ENCODE measurements around the gene NYAP2. TPM values are rescaled to one million over a fixed set of nuclear protein-coding genes. Genes with fewer than 3 reads are reported as not detected.

NYAP2 gene
- total and polyA plus RNA-seq, 5 experiments from 2014 or later: 0.05 TPM; not detected in 4

DNA sequence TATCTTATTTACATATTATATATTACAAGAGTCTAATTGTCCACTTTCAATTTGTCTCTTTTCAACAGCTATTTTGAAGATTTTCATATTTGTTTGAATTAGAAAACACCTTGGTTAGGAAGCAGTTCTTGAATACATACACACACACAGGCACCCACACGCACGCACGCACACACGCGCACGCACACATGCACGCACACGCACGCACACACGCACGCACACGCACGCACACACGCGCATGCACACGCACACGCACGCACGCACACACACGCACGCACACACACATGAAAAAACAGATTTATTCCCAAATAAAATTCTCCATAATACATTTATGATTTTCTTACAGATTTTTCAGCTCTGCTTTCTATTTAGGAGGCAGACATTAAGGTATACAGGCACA, 220.7 kb downstream of the NYAP2 start:
- no peaks in the 10 kb centered on the region for H3K4me1 Mint-ChIP-seq
- H3K9me3 Mint-ChIP-seq: no peaks in the 10 kb centered on the region

DNA sequence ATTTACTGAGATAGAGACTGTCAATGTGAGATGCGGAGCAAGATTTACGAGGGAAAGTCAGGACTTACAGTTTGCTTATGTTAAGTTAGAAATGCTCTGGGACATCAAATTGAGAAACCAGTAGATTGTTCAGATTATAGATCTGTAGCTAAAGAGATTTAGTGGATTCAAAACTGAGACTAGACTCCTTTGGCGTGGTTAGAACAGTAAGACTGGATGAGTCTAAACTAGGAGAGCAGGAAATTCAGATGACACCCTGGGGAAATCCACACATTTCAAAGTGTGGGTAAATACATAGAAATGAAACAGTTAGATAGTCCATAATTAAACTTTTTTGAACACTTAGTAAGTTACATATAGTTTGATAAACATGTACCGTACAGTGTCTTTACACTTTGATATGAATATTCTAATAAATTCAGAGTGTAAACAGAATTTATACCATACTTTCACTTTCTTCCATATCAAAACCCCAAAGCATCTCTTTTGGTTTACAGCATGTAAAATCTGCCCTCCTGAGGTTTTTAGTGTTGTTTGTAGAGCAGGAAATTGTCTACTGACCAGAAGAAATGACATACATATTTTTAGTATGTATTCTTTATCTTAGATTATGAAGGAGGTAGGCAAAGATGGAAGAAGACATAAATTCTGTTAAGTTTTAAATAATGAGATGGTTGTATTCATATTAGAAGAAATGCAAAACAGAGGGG, 231.5 kb downstream of the NYAP2 start:
- Mint-ChIP-seq H3K27ac (no peak overlapping the region), H3K4me1 (peaks cover 0 to 5% (median 1%) of the 10 kb centered on the region in 4 donors), H3K4me3 (no peak overlapping the region), H3K36me3 (no peaks in the 10 kb centered on the region), H3K27me3 (peaks cover 0 to 13% (median 7%) of the 10 kb centered on the region in 5 donors), H3K9me3 (no peaks in the 10 kb centered on the region)
- POLR2A ChIA-PET: no interaction called here
- ATAC-seq (no peak), DNase-seq (no peak)

More for the DNA sequence above, 220.7 kb downstream of the NYAP2 start:
- DNase-seq (no peak), ATAC-seq (no peak)
- peaks cover 0 to 9% (median 4%) of the 10 kb centered on the region in 5 donors for H3K27me3 Mint-ChIP-seq
- H3K36me3 Mint-ChIP-seq: no peaks in the 10 kb centered on the region
- H3K4me3 Mint-ChIP-seq: no peak overlapping the region
- POLR2A ChIA-PET: no interaction called here
- H3K27ac Mint-ChIP-seq: no peak overlapping the region

DNA sequence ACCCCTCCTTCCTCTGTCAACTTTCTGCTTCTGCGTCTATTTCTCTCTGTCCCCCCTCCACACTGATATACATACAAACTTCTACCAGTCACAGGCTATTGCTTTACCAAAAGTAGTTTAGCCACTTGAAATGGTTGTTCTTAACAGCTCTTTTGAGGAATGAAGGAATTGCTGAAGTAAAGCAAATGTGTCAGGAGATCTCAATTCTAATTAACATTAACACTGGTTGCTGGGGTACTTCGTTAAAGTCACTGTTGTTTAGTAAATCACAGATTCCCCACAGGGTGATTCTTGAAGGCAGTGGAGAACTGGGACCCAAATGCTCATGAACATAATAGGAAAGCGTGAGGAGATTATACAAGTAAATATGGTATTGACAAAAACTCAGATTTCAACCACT, 232.8 kb downstream of the NYAP2 start:
- ATAC-seq: no peak
- Mint-ChIP-seq H3K27me3 (peaks cover 0 to 13% (median 9%) of the 10 kb centered on the region in 5 donors), H3K9me3 (no peaks in the 10 kb centered on the region), H3K4me1 (peaks cover 0 to 9% (median 1%) of the 10 kb centered on the region in 4 donors), H3K27ac (no peak overlapping the region), H3K36me3 (no peaks in the 10 kb centered on the region), H3K4me3 (no peak overlapping the region)
- DNase-seq: no peak
- POLR2A ChIA-PET: no interaction called here

DNA sequence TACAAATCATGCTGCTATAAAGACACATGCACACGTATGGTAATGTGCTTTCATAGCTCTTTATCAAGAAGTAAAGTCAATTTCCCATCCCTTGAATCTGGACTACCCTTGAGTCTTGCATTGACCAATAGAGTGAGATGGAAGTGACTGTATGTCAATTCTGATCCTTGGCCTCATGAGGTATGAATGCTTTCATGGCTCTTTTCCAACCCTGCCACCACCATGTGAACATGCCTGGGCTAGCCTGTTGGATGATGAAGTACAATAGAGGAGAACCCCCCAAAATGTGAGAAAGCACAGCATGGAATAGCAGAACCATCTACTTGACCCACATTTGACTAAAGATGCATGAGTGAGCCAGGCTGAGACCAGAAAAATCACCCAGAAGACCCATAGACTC, 237.0 kb downstream of the NYAP2 start:
- Mint-ChIP-seq H3K27ac (no peak overlapping the region), H3K36me3 (no peaks in the 10 kb centered on the region), H3K9me3 (no peaks in the 10 kb centered on the region), H3K27me3 (peaks cover 0 to 12% (median 9%) of the 10 kb centered on the region in 5 donors), H3K4me1 (peaks cover 0 to 4% (median 0%) of the 10 kb centered on the region in 4 donors), H3K4me3 (no peak overlapping the region)
- no peak for DNase-seq
- POLR2A ChIA-PET: no interaction called here
- no peak for ATAC-seq

DNA sequence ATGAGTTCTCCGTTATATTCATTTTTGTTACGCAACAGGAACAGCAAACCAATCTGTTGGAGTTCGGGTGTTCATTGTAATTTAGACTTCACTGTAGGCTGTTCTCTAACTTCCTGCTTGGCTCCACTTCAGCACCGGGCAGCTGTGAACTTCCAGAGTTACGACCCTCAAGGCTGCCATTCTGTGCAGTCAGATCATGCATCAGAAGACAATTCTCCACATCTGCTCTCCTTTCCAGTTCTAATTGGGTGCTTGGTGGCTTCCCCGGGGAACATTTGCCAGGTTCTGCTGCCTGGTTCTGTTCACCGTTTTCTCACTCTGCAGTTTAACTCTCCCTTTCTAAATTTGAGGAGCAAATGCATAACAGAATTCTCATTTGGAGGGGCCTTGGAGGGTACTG, 237.7 kb downstream of the NYAP2 start:
- Mint-ChIP-seq H3K27ac (no peak overlapping the region), H3K4me1 (peaks cover 0 to 4% (median 0%) of the 10 kb centered on the region in 4 donors), H3K4me3 (no peak overlapping the region), H3K9me3 (no peaks in the 10 kb centered on the region), H3K27me3 (peaks cover 0 to 8% (median 5%) of the 10 kb centered on the region in 5 donors), H3K36me3 (no peaks in the 10 kb centered on the region)
- POLR2A ChIA-PET: no interaction called here
- ATAC-seq (no peak), DNase-seq (no peak)

DNA sequence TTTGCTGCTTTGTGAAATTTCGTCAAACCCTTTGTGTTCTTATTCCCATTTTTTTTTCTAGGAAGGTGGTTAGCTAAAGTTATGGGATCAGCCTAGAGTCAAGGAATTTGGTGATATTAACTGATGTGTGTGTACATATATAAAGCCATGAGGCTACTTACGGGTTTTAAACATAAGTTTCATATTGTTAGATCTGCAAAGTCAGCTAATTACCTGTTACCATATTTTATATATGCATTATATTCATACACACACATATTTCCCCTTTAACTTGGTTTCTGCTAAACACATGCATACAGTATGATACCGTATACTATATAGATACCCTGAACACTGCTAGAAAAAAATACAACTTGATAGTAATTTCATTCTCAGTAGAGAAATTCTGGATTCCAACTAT, 241.0 kb downstream of the NYAP2 start:
- DNase-seq (no peak), ATAC-seq (no peak)
- POLR2A ChIA-PET: no interaction called here
- Mint-ChIP-seq H3K4me1 (peaks cover 0 to 4% (median 0%) of the 10 kb centered on the region in 4 donors), H3K36me3 (peaks cover 0 to 5% (median 0%) of the 10 kb centered on the region in 3 donors), H3K9me3 (peaks cover 0 to 9% (median 2%) of the 10 kb centered on the region in 9 donors), H3K27ac (no peak overlapping the region), H3K4me3 (no peak overlapping the region), H3K27me3 (peaks cover 0 to 8% (median 4%) of the 10 kb centered on the region in 5 donors)

DNA sequence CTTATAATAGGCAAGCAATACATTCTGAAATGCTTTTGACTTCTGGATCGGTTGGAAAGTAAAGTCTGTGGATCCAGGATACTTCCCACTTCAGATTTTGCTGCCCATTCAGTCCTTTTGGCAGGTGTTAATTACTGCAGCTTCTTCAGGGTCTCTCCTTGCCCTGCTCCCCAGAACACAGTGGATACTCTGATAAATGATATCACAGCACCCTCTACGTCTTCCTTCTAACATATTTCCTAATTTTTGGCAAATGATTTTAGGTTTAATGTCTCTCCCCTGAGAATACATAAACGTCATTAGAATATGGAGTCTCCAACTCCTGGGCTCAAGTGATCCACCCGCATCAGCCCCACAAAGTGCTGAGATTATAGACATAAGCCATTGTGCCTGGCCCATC, 249.8 kb downstream of the NYAP2 start:
- Mint-ChIP-seq H3K4me1 (no peaks in the 10 kb centered on the region), H3K27ac (no peak overlapping the region), H3K4me3 (no peak overlapping the region), H3K36me3 (peaks cover 0 to 7% (median 0%) of the 10 kb centered on the region in 3 donors), H3K9me3 (peaks cover 0 to 10% (median 2%) of the 10 kb centered on the region in 9 donors), H3K27me3 (peaks cover 5 to 16% (median 10%) of the 10 kb centered on the region in 5 donors)
- DNase-seq (no peak), ATAC-seq (no peak)
- POLR2A ChIA-PET: no interaction called here

DNA sequence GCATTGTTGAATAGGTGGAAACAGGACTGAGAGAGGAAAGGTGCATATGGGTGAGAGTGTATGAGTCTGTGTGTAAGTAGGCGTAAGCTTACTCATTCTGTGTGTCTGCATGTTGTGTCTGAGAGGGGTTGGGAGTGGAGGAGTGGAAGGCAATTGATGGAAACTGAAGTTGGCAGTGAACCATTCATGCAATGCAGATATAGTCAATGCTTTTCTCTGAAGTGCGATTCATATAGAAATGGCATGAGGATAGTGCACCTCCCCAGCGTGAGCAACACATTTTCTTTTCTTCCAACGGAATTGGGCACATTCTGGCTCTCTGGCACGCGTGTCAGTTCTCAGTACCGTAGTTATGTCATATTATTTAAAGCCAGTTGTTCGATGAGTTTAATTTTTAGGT, 250.5 kb downstream of the NYAP2 start:
- no peak for ATAC-seq
- H3K27me3 Mint-ChIP-seq: peaks cover 7 to 16% (median 10%) of the 10 kb centered on the region in 5 donors
- H3K4me3 Mint-ChIP-seq: no peak overlapping the region
- H3K36me3 Mint-ChIP-seq: peaks cover 0 to 7% (median 0%) of the 10 kb centered on the region in 3 donors
- POLR2A ChIA-PET: no interaction called here
- H3K4me1 Mint-ChIP-seq: no peaks in the 10 kb centered on the region
- no peak overlapping the region for H3K27ac Mint-ChIP-seq
- DNase-seq: no peak
- H3K9me3 Mint-ChIP-seq: peaks cover 0 to 6% (median 0%) of the 10 kb centered on the region in 9 donors

DNA sequence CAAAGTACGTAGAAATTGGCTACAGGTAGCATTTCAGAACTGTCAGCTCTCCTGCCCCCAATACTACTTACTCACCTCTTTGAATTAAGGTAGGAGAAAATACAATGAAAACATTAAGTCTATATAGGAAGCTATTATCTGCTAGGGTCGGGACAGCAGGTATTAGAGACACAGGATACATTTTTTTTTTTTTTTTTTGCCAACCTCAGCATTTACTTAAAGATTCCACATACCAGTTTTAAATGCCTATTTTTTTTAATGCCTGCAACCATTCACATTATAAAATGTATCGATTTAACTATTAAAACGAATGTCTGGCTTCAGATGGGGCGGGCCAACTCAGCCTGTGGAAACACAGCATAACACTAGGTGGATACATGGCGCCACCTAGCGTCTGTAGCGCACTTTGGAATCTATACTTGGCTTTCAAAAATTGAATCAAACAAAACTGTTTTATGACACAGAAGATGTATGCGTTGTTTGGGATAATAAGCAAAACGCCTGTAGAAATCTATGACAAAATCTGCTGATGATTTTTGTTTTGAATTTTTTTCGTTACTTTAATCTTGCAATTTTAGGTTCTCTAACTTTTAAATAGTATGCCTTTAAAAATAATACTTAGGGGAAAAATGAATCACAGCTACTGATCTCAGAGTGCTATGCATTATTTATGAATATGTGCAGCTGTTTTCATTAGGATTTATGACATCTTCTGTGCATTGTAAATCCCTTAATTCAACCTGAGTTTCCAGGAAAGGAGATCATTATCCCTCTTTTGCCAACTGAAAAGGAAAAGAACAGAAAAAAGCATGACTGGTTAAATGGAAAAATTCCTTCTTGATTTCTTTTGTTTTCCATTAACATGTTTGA, 261.0 kb downstream of the NYAP2 start:
- peak overlapping the region in 2 of 10 donors; percentile 5 to 31 for H3K27ac Mint-ChIP-seq
- H3K27me3 Mint-ChIP-seq: peaks cover 7 to 44% (median 19%) of the 10 kb centered on the region in 5 donors
- POLR2A ChIA-PET: no interaction called here
- no peak overlapping the region for H3K4me3 Mint-ChIP-seq
- peak; percentile 71 to 75 for ATAC-seq
- H3K9me3 Mint-ChIP-seq: no peaks in the 10 kb centered on the region
- DNase-seq: peak; percentile 48 to 82 (median 64)
- peaks cover 0 to 2% (median 0%) of the 10 kb centered on the region in 4 donors for H3K4me1 Mint-ChIP-seq
- H3K36me3 Mint-ChIP-seq: no peaks in the 10 kb centered on the region

DNA sequence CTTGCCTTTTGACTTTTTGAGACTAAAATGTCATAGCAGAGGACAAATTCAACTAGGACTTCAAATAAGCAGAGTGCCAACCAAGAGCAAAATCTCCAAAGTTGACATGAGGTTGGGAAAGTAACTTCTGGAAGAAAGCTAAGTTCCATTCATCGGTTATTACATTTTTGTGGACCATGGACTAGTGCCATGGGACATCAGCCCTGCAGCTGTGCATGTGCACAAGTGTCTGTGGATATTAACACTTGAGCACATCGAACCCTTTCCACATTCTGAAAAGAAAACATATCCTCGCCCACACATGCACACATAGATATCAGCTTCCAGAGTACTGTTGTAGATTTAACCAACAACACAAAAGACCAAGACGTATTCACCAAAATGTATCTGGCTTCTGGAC, 262.6 kb downstream of the NYAP2 start:
- Mint-ChIP-seq H3K4me1 (peaks cover 0 to 2% (median 0%) of the 10 kb centered on the region in 4 donors), H3K36me3 (no peaks in the 10 kb centered on the region), H3K9me3 (no peaks in the 10 kb centered on the region), H3K4me3 (no peak overlapping the region), H3K27me3 (peaks cover 6 to 33% (median 19%) of the 10 kb centered on the region in 5 donors), H3K27ac (peak overlapping the region in 1 of 10 donors; percentile 11)
- POLR2A ChIA-PET: no interaction called here
- DNase-seq (no peak), ATAC-seq (no peak)

DNA sequence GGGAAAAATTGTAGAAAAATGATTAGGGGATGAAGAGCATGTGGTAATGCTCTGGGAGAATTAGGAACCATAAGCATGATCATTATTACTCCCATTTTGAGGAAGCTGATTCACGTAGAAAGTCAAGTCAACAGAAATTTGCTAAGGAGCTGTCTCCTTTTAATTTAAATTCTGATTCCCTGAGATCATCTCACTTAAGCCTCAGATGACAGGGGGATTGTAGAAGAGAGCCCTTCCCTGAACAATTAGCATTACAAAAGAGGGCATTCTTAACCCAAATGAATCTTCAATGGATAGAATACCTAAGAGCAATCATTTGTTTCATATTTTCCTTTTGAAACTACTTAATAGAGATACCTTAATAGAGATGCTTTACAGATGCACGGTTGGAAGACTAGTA, 267.9 kb downstream of the NYAP2 start:
- POLR2A ChIA-PET: no interaction called here
- no peaks in the 10 kb centered on the region for H3K36me3 Mint-ChIP-seq

DNA sequence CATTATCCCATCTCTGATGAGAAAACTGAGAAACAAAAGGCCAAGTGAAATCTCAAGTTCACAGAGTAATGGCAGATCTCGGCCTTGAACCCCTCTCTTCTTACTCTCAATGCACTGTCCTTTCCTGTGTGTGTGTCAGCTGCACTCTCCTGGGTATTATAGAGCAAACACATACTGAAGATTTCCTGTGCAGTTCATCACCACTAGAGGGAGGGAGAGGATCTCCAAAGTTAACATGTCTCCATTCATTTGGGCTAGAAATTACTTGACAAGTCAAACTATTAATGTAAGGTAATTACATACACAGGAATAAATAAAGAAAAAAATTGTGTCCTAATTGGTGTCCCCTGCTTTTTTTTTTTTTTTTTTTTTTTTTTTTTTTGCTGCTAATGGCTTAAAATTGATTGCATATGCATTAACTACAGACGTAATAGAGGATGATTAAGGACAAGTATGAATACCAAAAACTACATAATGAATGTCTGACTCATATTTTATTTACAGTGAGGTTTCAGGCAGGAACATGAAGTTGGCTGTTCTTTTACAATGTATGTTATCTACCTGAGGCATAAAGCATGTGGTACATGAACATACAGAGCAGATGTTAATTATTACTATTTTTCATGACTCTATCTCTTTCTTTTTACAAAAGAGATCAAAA, 269.2 kb downstream of the NYAP2 start:
- no peaks in the 10 kb centered on the region for H3K36me3 Mint-ChIP-seq
- H3K4me1 Mint-ChIP-seq: no peaks in the 10 kb centered on the region
- DNase-seq (peak in 7 of 10 donors; percentile 1 to 54 (median 19)), ATAC-seq (peak; percentile 62 to 75)
- POLR2A ChIA-PET: interaction anchor here (0.7 kb wide), 1 partner anchor 389 kb away, joined by 3 read pairs; no protein-coding TSS in a partner anchor
- H3K9me3 Mint-ChIP-seq: no peaks in the 10 kb centered on the region
- peaks cover 4 to 10% (median 6%) of the 10 kb centered on the region in 5 donors for H3K27me3 Mint-ChIP-seq
- H3K4me3 Mint-ChIP-seq: no peak overlapping the region
- no peak overlapping the region for H3K27ac Mint-ChIP-seq

More for the DNA sequence above, 267.9 kb downstream of the NYAP2 start:
- no peak for DNase-seq
- no peak overlapping the region for H3K4me3 Mint-ChIP-seq
- H3K27ac Mint-ChIP-seq: no peak overlapping the region
- no peaks in the 10 kb centered on the region for H3K4me1 Mint-ChIP-seq
- peaks cover 6 to 23% (median 13%) of the 10 kb centered on the region in 5 donors for H3K27me3 Mint-ChIP-seq
- H3K9me3 Mint-ChIP-seq: no peaks in the 10 kb centered on the region
- ATAC-seq: no peak
